HepG2 (cell line): ENCODE measurements around the gene CYBRD1. TPM values are rescaled to one million over a fixed set of nuclear protein-coding genes. Genes with fewer than 3 reads are reported as not detected.
A peak's percentile ranks its signal among the peaks of the same experiment; 100 is the strongest.

ENCODE experiments used
- AHR ChIP-seq: IDR thresholded peaks from 2 replicates; pipeline ENCODE4 v1.6.1; 2018; ENCODE audit warnings: missing genetic modification reagents, missing compliant biosample characterization
- CBX5 ChIP-seq: sonication (generic); formaldehyde crosslinking; IDR thresholded peaks from 2 replicates; pipeline ENCODE4 v1.4.0; 2020; ENCODE audit warnings: missing genetic modification reagents, borderline replicate concordance
- HDAC2 ChIP-seq: sonication (generic); formaldehyde crosslinking; IDR thresholded peaks from 2 replicates; pipeline ENCODE4 v1.4.0; 2020; ENCODE audit warnings: missing genetic modification reagents
- HNRNPL ChIP-seq: fragments of 200-400 bp; formaldehyde crosslinking; IDR thresholded peaks from 2 replicates; pipeline ENCODE4 v1.6.1; 2017; ENCODE audit warnings: mild to moderate bottlenecking, low read depth, low read length
- ISL2 ChIP-seq: sonication (generic); formaldehyde crosslinking; IDR thresholded peaks from 2 replicates; pipeline ENCODE4 v1.5.0; 2020; ENCODE audit warnings: missing genetic modification reagents
- KMT2B ChIP-seq: IDR thresholded peaks from 2 replicates; pipeline ENCODE4 v1.6.1; 2016; ENCODE audit warnings: missing genetic modification reagents, missing compliant biosample characterization
- PAX8 ChIP-seq: sonication (generic); formaldehyde crosslinking; IDR thresholded peaks from 2 replicates; pipeline ENCODE4 v1.8.0; 2022; ENCODE audit warnings: mild to moderate bottlenecking, missing genetic modification reagents, borderline replicate concordance
- PHB2 ChIP-seq: fragments of 450-650 bp; IDR thresholded peaks from 2 replicates; pipeline ENCODE4 v1.6.1; 2018; ENCODE audit not compliant: partially characterized antibody
- PRPF4 ChIP-seq: fragments of 200-400 bp; formaldehyde crosslinking; IDR thresholded peaks from 2 replicates; pipeline ENCODE4 v1.6.1; 2016; ENCODE audit warnings: low read length, low read depth; ENCODE audit not compliant: poor library complexity, severe bottlenecking
- RFXAP ChIP-seq: sonication (generic); formaldehyde crosslinking; IDR thresholded peaks from 2 replicates; pipeline ENCODE4 v1.4.0; 2020; ENCODE audit warnings: missing genetic modification reagents, borderline replicate concordance
- SMAD1 ChIP-seq: sonication (generic); formaldehyde crosslinking; IDR thresholded peaks from 2 replicates; pipeline ENCODE4 v1.4.0; 2020; ENCODE audit warnings: missing genetic modification reagents, low read depth, mild to moderate bottlenecking, borderline replicate concordance
- SMARCC2 ChIP-seq: fragments of 450-650 bp; IDR thresholded peaks from 2 replicates; pipeline ENCODE4 v1.6.1; 2017; ENCODE audit warnings: antibody characterized with exemption, mild to moderate bottlenecking
- SNRNP70 ChIP-seq: fragments of 200-400 bp; formaldehyde crosslinking; IDR thresholded peaks from 2 replicates; pipeline ENCODE4 v1.6.1; 2017; ENCODE audit warnings: mild to moderate bottlenecking, low read depth, low read length, moderate library complexity
- ZNF263 ChIP-seq: sonication (generic); formaldehyde crosslinking; IDR thresholded peaks from 2 replicates; pipeline ENCODE4 v1.4.0; 2020; ENCODE audit warnings: missing genetic modification reagents
- ZNF468 ChIP-seq: sonication (generic); formaldehyde crosslinking; IDR thresholded peaks from 2 replicates; pipeline ENCODE4 v1.8.0; 2022; ENCODE audit warnings: mild to moderate bottlenecking, moderate library complexity, missing genetic modification reagents
- ZNF615 ChIP-seq: sonication (generic); formaldehyde crosslinking; IDR thresholded peaks from 2 replicates; pipeline ENCODE4 v1.5.0; 2020; ENCODE audit warnings: mild to moderate bottlenecking, missing genetic modification reagents, borderline replicate concordance
- ZNF644 ChIP-seq: IDR thresholded peaks from 2 replicates; pipeline ENCODE4 v1.6.1; 2016; ENCODE audit warnings: low read depth
- ZNF768 ChIP-seq: sonication (generic); formaldehyde crosslinking; IDR thresholded peaks from 2 replicates; pipeline ENCODE4 v1.4.0; 2020; ENCODE audit warnings: missing genetic modification reagents
- polyA plus RNA-seq, 8 experiments: library from polyadenylated mRNA; depleted of rRNA in 3 of 8; stranded (reverse) in 7 of 8; unstranded in 1 of 8; fragments of >200 nt; fragmentation: Illumina TruSeq in 4 of 8; extraction: Trizol in 4 of 8; gene quantifications; 2 replicates each; pipeline versions ENCODE4 v1.2.1 to v1.2.3, GENCODE V29; 2011 to 2016; ENCODE audit warnings: low read depth in 4 of 8, missing spikeins in 1 of 8, mixed read lengths in 1 of 8; ENCODE audit not compliant: insufficient read depth in 1 of 8
- total RNA-seq, 5 experiments: library from RNA; depleted of rRNA; stranded (reverse); fragments of >200 nt; fragmentation: Illumina TruSeq; extraction: Trizol; gene quantifications; 2 replicates each; pipeline ENCODE4 v1.2.3, GENCODE V29; 2016; ENCODE audit warnings: low read depth in 1 of 5
- TF ChIP-seq, protein P1 (sequence below): IDR thresholded peaks from 2 replicates; pipeline ENCODE4 v1.6.1; 2016; ENCODE audit warnings: low read depth, borderline replicate concordance
- TF ChIP-seq, protein P2 (sequence below): sonication (generic); formaldehyde crosslinking; IDR thresholded peaks from 2 replicates; pipeline ENCODE4 v1.5.0; 2020; ENCODE audit warnings: missing genetic modification reagents
- TF ChIP-seq, protein P3 (sequence below): sonication (generic); formaldehyde crosslinking; IDR thresholded peaks from 2 replicates; pipeline ENCODE4 v1.4.0; 2020; ENCODE audit warnings: missing genetic modification reagents
- TF ChIP-seq, protein P4 (sequence below): IDR thresholded peaks from 2 replicates; pipeline ENCODE4 v1.6.1; 2012; ENCODE audit warnings: low read depth, low read length, improper control_type of control experiment

CYBRD1 gene
- total and polyA plus RNA-seq, 2 of the 13 experiments (the other 11 are each of a cell fraction or from before 2014, with no cell fraction given) = 0.13 to 0.42 TPM

DNA sequence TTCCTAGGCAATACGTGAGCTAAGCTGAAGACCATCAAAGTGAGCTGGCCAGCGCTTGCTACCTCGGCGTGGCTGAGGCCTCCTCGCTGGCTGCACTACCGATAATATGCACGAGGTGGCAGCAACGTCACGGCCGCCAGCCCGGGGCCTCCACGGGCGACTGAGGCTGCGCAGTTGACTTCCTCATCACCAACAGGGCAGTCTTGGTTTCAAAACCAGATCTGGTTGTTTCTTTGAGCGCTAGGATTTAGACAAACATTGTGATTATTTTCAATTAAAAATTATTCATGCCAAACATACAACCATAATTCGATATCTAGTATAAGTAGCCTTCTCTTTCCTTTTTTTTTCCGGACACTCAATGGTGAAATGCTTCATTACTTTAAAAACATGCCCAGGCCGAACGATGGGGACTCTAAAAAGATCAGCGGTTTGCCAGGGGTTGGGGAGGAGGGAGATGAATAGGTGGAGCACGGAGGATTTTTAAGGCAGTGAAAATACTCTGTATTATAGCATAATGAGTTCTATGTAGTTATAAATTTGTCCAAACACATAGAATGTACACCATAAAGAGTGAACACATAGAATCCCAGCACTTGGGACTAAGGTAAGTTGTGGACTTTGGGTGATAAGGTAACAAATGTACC lies 52.0 kb downstream of the CYBRD1 start (continued):
- TF ChIP-seq ZNF615 (CRISPR knock-in tag) (no peak), SMARCC2 (no peak), PAX8 (CRISPR knock-in tag) (no peak), ZNF768 (CRISPR knock-in tag) (0 out of 2 replicates have a peak, but pooled peaks have one; percentile 18), ISL2 (CRISPR knock-in tag) (0 out of 2 replicates have a peak, but pooled peaks have one; percentile 20), CBX5 (peak; percentile 65; the same call in 1 of the 2 replicates), ZNF263 (CRISPR knock-in tag) (peak; percentile 98), SMAD1 (CRISPR knock-in tag) (no peak), PHB2 (no peak), KMT2B (CRISPR knock-in tag) (no peak; the same call in 1 of the 2 replicates), HDAC2 (0 out of 2 replicates have a peak, but pooled peaks have one; percentile 12), HNRNPL (no peak), PRPF4 (no peak), ZNF468 (CRISPR knock-in tag) (no peak), AHR (no peak), SNRNP70 (no peak), RFXAP (CRISPR knock-in tag) (no peak), ZNF644 (CRISPR knock-in tag) (peak; percentile 80)
- TF ChIP-seq, protein P1, sequence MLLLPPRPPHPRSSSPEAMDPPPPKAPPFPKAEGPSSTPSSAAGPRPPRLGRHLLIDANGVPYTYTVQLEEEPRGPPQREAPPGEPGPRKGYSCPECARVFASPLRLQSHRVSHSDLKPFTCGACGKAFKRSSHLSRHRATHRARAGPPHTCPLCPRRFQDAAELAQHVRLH = no peak
- TF ChIP-seq, protein P2, sequence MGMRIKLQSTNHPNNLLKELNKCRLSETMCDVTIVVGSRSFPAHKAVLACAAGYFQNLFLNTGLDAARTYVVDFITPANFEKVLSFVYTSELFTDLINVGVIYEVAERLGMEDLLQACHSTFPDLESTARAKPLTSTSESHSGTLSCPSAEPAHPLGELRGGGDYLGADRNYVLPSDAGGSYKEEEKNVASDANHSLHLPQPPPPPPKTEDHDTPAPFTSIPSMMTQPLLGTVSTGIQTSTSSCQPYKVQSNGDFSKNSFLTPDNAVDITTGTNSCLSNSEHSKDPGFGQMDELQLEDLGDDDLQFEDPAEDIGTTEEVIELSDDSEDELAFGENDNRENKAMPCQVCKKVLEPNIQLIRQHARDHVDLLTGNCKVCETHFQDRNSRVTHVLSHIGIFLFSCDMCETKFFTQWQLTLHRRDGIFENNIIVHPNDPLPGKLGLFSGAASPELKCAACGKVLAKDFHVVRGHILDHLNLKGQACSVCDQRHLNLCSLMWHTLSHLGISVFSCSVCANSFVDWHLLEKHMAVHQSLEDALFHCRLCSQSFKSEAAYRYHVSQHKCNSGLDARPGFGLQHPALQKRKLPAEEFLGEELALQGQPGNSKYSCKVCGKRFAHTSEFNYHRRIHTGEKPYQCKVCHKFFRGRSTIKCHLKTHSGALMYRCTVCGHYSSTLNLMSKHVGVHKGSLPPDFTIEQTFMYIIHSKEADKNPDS (CRISPR knock-in tag) = no peak
- TF ChIP-seq, protein P3, sequence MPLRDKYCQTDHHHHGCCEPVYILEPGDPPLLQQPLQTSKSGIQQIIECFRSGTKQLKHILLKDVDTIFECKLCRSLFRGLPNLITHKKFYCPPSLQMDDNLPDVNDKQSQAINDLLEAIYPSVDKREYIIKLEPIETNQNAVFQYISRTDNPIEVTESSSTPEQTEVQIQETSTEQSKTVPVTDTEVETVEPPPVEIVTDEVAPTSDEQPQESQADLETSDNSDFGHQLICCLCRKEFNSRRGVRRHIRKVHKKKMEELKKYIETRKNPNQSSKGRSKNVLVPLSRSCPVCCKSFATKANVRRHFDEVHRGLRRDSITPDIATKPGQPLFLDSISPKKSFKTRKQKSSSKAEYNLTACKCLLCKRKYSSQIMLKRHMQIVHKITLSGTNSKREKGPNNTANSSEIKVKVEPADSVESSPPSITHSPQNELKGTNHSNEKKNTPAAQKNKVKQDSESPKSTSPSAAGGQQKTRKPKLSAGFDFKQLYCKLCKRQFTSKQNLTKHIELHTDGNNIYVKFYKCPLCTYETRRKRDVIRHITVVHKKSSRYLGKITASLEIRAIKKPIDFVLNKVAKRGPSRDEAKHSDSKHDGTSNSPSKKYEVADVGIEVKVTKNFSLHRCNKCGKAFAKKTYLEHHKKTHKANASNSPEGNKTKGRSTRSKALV = no peak; the same call in 1 of the 2 replicates
- TF ChIP-seq, protein P4, sequence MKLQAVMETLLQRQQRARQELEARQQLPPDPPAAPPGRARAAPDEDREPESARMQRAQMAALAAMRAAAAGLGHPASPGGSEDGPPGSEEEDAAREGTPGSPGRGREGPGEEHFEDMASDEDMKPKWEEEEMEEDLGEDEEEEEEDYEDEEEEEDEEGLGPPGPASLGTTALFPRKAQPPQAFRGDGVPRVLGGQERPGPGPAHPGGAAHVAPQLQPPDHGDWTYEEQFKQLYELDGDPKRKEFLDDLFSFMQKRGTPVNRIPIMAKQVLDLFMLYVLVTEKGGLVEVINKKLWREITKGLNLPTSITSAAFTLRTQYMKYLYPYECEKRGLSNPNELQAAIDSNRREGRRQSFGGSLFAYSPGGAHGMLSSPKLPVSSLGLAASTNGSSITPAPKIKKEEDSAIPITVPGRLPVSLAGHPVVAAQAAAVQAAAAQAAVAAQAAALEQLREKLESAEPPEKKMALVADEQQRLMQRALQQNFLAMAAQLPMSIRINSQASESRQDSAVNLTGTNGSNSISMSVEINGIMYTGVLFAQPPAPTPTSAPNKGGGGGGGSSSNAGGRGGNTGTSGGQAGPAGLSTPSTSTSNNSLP = peak; percentile 21; the same call in 1 of the 2 replicates
